HL-60/S4 treated with retinoic acid at 250 ng/mL for 4 days and 3 days (cell line): ENCODE data around the gene SPATA17.

ENCODE experiments used
- in situ Hi-C: fragments of 300-500 bp; cut with MboI; formaldehyde crosslinking; loops from 2 replicates; pipeline ENCODE4 v1.7.0; 2022; ENCODE audit warnings: low sequenced_read_pairs

The SPATA17 gene

DNA sequence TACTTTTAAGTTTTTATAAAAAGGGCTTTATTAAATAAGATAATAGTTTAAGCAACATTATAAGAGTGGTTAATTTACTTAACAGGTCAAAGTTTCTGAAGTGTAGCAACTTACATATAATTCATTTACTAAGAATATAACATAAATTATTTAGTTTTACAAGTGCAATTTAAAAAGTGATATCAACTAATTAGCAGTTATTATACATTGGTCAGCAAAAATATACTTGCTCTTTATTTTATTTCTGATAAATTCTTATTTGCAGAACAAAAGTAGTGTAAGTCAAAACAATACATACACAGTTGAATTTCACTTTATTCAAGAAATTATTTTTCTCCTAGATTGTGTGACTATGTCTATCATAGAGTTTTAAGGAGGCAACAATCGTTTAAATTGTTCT is 215.6 kb downstream of the SPATA17 start:
- in situ Hi-C loops = no loop called here

DNA sequence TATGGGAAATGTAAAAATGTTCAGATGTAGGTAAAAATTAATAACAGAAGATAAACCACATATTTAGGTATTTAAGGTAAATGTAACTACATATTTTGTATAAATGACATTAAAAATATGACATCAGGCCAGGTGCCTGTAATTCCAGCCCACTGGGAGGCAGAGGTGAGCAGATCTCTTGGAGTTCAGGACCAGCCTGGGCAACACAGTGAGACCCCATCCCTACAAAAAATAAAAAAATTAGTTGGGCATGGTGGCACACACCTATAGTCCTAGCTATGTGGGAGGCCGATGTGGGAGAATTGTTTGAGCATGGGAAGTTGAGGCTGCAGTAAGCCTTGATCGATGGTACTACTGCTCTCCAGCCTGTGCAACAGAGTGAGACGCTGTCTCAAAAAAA is 216.5 kb downstream of the SPATA17 start:
- in situ Hi-C loops = no loop called here

DNA sequence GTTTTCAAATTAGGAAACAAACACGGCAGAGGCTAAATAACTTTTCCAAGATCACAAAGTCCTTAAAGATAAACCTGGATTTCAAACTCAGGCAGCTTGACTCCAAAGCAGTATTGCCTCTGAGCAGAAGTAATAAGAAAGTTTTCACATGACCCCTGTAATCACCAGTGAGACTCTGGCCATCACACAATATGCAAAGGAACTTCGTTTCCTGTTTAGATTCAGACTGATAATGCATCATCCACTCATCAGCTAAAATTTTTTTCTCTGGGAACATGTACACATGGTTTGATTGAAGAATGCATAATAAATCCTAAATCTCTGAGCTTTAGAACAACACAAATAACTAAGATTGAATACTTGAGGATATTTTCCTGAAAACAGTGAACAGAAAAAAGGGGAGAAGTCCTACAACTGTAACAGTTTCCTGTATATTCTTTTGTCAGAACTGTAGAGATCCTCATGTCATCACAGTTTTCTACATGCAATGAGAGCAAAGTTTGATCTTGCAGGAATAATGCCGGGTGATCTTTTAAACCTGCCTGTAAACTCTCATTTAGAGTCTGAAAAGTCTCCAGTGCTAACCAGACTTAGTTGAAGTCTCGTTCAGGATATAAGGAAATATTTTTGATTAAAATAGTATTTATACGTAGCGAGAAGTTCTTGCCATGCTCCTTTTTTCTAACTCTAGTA is 225.3 kb downstream of the SPATA17 start:
- in situ Hi-C loops = no loop called here

DNA sequence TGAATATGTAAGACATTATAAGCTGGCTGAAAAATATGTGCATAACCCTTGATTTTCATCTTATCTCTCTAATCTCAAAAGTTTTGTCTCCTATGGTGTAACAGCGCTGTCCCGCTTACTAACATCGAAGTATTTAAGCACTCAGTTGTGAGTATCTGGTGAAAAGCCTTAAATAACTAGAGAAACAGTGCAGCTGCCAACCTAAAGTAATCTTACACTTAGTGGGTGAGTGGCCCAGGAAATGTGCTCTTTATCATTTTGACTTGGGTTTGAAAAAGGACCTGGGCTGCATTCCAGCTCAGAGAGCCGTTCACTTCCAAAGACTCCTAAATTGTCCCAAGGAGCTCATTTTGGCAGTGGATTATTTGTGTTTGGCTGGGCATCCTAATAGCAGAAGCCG is 225.9 kb downstream of the SPATA17 start:
- in situ Hi-C loops = no loop called here

DNA sequence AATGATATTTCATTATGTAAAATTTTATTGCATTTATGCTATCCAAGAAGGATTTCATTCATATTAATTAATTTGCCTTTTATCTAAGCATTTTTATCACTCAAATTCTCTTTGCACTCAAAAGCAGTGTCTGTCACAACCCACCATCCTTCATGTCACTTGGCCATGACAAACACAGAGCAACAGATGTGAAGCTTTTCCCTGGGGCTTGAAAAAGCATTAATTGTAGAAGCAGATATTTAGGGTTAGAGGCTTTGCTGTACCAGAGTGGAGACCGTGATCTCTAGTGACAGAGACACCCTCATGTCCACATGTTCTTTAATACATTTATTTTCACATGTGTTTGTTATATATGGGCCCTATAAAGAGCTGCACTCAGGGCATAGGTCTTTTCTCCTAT is 230.5 kb downstream of the SPATA17 start:
- in situ Hi-C loops = no loop called here

DNA sequence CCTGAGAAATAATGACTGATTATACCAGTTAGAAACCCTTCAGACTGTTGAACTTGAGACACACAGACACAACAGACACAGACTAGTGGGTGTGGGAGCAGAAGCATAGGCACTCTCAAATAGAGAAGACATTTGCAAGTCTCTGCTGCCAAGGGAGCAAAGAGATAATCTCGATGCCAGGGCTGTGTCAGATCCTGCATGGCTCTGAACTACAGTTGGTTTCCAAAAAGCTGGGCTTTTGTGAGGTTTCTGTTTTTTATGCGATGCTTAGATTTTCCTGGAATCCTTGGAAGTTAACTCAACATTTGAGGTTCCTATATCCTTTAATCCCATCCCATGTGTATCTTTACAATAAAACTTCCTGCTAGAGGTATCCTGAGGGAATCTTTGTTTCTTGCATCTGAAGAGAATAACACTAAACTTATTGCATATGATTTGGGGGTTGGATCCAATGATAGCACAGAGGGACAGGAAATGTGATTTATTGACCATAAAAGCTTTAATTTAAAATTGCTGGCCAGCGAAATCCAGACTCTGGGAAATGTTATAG is 236.4 kb downstream of the SPATA17 start:
- in situ Hi-C loops = no loop called here

DNA sequence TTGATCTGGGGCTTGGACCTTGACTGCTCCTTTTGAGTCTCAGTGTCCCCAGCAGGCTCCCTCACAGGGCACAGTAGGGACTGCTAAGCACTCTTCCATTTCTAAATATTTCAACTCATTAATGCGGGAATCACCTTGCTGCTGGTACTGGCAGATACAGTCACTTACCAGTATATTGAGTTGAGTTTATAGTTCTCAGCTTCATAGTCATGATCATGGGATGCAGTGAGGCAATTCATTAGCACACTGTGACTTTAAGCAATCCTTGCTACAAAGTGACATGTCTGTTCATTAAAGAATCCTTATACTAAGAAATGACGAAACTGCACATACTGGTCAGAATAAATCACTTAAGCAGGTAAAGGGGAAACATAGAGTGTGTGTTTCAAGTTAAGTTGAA is 240.8 kb downstream of the SPATA17 start:
- in situ Hi-C loops = no loop called here

DNA sequence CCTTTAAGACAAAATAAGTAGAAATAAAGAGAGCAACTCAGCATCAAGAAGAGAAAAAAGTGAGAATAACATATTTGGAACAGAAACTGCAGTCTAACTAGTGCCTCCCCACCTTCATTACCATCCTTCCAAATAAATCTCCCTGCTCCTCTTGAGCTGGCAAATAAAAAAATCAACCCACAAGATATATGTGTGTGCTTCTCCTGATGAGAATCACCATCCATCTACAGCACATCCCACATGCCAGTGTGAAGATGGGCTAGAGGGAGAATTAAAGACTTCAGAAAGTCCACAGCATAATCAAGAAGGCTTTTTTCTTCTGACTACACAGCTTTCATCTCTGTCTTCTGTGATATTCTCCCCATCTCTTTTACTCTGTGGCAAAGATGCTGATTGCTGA is 244.1 kb downstream of the SPATA17 start:
- in situ Hi-C loops = no loop called here

DNA sequence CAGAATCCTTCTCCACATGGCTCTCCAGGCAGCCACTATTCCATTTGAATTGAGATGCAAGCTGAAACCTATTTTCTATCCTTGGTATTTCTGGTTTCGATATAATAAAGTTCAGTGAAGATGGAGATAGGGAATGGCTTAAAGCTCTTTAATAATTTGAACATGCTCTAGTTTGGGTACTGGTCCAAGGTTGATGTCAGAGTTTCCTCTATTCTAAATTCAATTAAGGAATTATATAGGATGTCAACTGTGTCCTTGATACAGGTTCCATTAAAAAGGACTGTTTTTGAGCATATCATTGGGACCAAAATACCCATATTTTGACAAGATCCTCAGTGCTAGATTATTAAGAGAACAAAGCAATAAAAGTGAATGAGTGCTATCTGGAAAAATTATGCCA is 245.3 kb downstream of the SPATA17 start:
- in situ Hi-C loops = no loop called here

DNA sequence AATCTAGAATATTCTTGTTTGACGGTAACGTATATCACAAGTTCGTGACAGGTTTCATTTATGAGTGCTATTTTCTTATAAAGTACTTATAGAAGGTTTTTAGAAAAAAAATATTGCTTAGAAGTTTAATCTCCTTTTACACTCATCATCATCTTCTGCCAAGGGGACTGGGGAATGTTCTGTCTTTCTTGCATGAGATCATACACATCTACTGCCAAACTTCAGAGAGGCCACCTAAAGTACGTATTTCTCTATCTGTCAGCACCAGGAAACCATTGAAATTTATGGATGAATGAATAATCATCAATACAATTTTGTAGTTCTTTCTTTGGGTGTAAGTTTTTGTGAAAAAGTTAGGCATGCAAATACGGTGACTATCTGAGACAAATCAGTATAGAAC is 245.8 kb downstream of the SPATA17 start:
- in situ Hi-C loops = no loop called here

DNA sequence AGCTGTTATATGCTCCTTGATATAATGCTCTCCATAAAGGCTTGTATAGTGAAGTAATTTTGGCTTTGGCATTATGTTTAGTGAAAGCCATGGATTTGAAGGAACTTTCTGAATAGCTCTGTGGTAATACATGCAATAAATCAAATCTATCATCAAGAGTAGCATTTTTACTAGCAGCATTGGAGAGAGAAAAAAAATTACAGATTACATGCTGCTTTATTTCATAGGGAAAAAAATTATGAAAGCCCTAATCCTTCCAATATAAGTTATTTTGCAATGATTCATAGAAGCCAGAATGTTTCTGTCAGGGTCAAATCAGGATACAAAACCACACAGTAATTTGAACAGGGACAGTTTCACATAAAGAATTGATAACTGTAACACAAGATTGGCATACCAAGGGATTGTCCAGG is 250.0 kb downstream of the SPATA17 start:
- in situ Hi-C loops = no loop called here

DNA sequence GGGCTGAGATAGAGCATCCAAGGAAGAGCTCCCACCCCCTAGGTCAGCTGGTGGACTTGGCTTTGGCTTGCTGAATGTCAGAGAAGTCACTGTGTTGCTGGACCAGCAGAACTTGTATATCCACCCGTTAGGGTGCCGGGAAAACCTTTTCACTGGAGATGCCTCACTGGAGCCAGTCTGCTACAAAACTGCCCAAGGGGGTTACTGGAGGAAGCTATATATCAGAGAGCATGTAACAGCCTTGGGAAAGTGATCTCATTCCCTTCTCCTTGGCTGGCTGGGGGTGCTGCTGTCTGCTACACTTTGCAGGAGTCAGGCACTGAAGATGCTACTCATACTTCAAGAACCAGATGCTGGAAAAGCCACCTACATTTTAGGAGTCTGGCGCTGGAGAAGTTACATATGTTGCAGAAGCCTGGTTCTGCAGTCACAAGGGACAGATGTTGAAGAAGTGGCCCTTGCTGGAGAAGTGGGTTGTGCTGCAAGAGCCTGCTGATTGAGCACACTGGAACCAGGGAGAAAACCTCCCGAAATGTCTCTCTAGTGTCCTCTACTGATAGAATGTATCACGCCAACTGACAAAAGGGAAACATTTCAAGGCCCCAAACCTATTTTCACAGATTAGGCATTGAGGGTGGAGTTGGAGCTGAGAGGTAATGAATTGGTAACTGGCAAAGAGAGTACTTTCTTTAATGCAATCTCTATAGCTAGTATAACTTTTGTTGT is 250.6 kb downstream of the SPATA17 start:
- in situ Hi-C loops = no loop called here

DNA sequence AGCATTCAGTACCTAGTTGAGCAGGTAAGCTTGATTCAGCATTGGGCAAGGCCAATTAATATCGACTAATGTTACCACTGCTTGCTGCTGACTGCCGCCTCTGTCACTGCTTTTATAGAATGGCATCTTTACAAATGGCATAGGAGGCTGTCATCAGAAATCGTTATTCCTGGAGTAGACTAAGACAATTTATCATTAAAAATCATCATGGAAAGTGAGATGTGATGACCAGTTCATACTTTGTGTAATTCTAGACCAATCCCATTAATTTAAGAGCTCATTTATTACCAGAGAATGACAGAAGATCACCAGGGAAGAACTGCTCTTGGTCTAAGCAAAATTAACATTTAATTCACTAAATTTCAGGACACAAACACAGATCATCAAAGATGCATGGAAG is 254.0 kb downstream of the SPATA17 start:
- in situ Hi-C loops = no loop called here

DNA sequence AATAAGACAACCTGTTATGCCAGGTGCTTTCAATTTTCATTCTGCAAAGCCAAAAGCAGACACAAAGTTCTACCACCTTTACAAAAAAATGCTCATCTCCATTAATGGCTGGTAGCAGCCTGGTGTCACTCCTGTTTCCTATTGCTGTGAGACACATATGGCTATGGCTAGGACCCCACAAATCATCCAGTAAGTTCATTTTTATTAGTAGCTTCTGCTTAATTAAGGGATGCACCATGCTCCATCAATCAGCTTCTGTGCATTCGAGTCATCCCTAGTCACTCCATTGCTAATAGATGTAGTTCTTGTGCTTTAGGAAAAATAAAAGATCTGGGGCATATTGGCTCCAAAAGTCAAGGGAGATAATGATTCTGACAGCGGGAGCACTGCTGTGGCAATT is 257.2 kb downstream of the SPATA17 start:
- in situ Hi-C loops = no loop called here

DNA sequence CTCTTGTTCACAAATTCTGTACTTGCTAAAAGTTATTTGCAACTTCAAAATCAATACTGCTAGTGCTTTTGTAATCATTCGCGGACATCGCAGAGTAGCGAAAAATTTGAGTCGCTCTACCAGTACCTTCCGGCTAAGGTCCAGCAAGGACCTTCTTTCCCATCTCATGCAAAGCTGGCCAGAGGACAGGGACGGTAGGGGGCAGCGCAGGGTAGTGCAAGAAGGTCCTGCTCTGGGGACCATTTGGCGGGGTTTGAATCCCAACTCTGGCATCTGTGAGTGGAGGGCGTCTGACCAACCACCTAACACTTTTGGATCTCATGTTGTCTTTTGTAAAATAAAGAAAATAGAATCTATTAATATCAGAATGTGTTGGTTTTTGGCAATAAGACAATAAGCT is 258.3 kb downstream of the SPATA17 start:
- in situ Hi-C loops = no loop called here

DNA sequence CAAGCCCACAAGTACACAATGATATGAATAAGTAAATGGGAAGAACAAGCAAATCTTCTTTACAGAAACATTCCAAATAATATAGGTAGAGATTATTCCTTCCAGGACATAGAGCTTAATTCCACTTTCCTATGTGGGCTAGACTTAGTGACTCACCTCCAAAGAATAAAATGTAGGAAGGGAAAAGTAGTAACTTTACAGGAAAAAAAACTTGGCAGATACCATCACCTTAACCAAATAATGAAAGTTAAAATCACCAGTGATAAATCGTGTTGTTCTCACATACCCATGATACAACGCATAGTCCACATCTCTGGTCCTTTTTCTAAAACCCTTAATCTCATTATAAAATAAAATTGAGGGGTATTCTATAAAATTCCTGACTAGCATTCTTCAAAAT is 260.8 kb downstream of the SPATA17 start:
- in situ Hi-C loops = no loop called here

DNA sequence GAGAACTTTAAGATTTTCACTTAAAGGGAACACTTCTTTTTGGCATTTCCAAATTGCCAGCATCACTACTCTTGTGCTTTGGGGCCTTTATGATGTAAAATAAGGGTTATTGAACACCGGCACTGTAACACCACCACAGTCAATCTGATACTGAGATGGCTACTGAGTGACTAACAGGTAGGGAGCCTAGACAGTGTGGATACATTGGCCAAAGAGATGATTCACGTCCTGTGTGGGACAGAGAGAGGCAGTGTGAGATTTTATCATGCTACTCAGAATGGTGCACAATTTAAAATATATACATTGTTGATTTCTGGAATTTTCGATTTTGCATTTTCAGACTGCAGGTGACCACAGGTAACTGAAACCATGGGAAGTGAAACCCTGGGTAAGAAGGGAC is 261.6 kb downstream of the SPATA17 start:
- in situ Hi-C loops = no loop called here

DNA sequence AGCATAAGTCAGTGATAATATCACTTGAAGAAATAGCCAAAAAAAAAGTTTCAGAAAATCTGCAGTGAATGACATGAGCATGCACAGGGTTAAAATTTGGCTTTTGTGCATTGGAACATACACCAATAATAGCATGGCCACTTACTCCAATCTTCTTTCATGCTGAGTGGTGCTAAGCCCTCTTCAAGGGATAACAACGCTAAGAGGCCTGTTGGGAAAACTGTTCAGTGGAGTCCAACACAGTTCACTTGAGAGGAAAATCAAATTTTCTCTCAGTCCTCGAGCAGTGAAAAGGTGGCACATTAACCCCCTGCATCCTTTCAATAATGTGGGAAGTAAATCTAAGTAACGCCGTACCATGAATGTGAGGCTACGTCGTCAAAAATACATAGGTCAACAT is 264.7 kb downstream of the SPATA17 start:
- in situ Hi-C loops = no loop called here

DNA sequence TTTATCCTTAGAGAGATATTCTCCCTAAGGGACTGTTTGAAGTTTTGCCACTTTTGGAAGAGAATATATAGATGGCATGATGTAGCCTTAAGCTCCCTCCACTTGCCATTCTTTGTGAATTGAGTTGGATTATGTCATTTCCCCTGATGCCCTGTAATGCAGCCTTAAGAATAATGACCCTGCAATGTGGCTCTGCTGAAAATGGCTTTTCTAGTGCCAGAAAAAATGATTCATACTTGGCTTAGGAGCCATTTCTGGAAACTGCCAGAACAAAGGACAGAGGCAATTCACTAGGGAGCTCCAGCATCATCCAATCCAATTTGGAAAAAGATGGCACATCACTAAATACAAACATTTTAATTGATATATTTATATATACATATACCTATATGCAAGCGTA is 265.3 kb downstream of the SPATA17 start:
- in situ Hi-C loops = no loop called here

DNA sequence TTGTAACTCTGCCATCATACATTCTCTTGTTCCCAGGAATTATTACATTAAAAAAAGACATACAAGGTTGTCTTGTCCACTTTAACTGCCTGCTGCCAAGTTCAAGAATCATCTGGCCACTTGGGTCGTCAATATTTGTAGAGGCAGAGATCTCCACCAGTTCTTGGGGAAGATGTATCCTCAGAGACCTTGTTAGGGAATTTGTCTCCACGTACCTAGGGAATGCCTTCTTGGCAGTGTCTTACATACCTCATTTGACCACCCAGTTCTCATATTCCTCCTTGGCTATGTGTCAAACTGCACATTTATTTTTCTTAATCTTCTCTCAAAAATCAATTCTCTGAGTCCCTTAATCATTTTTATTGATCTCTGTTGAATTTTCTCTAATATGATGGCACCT is 266.0 kb downstream of the SPATA17 start:
- in situ Hi-C loops = no loop called here

DNA sequence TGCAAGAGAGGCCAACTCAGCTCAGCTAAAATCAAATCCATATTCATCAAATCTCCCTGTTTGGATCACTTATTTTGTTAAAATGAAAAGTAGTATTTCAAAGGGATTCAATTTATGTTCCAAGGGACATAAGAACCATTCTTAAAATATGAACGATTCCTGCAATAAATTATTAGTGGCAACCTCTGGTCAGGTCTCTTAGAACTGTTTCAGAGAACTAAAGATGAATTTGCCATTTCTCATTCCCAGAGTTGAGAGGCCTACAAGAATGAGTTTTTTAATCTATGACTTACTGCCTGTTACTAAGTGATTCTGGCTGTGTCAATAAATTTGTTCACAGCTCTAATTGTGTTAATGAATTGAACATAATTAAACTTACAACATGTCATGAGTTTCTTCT is 268.5 kb downstream of the SPATA17 start:
- in situ Hi-C loops = no loop called here

DNA sequence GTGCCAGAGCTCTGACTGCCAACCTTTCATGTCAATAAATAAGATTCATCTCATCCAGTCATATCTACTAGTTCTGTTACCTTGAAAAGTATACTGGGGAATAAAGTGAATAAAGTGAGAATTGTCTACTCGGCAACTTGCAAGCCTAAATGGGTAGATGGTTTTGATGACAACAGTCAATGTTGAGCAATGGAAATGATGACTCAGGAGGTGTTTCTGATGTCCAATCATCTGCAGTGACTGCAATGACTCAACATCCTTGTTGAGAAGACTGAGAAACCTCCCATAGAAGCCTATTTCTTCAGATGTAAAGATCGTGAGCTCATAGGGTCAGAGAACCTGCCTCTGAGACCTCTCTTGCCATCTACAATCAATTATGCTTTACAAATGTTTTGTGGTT is 276.4 kb downstream of the SPATA17 start:
- in situ Hi-C loops = no loop called here

DNA sequence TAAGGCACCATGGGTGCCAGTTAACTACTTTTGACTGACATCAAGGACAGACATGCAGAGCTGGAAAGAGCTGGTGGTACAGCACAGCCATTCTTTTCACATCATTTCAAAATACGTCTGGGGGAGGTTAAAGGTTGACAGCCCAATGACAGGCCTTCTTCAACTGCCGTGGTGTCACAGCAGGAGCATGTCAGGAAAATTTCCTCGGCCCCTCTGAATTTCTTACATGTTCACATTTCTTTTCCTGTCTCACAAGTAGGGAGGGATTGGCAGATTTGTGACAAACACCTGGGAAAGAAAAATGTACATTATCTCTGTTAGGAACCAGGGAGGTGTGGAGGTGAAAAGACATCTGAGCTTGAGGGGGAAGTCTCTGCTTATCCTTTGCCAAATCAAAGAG is 279.1 kb downstream of the SPATA17 start:
- in situ Hi-C loops = no loop called here
